A549 (cell line): ENCODE data around the gene KIF4B.

Source experiments
- EP300 ChIP-seq, 2 experiments: fragments of >200 bp; sonication (Bioruptor Twin); formaldehyde crosslinking; IDR thresholded peaks; 2 replicates in 1 of 2; 3 replicates in 1 of 2; pipeline ENCODE4 v1.6.1; 2016 to 2017
- ESRRA ChIP-seq: fragments of 150-350 bp; IDR thresholded peaks from 2 replicates; pipeline ENCODE4 v1.6.1; 2014; ENCODE audit warnings: mild to moderate bottlenecking, low read length, borderline replicate concordance
- GATA3 ChIP-seq: IDR thresholded peaks from 2 replicates; pipeline ENCODE4 v1.6.1; 2012; ENCODE audit warnings: borderline replicate concordance
- JUN ChIP-seq, 2 experiments: fragments of >200 bp; sonication (Bioruptor Twin); formaldehyde crosslinking; IDR thresholded peaks; 2 replicates in 1 of 2; 3 replicates in 1 of 2; pipeline ENCODE4 v1.6.1; 2016 to 2017
- MAFK ChIP-seq: fragments of 450-650 bp; IDR thresholded peaks from 2 replicates; pipeline ENCODE4 v1.6.1; 2014; ENCODE audit not compliant: partially characterized antibody
- POLR2A ChIP-seq: IDR thresholded peaks from 2 replicates; pipeline ENCODE4 v1.6.1; 2012; ENCODE audit warnings: mild to moderate bottlenecking, low read length
- POLR2AphosphoS2 ChIP-seq: conservative IDR thresholded peaks from 2 replicates; pipeline ENCODE4 v1.6.1; 2012; ENCODE audit warnings: low read length, improper control_type of control experiment, inconsistent platforms
- ZSCAN20 ChIP-seq: fragments of 250-450 bp; sonication (Bioruptor Pico); IDR thresholded peaks from 2 replicates; pipeline ENCODE4 v1.8.0; 2022; ENCODE audit warnings: mild to moderate bottlenecking, moderate library complexity
- TF ChIP-seq, protein P1 (sequence below): fragments of 450-650 bp; IDR thresholded peaks from 2 replicates; pipeline ENCODE4 v1.6.1; 2014; ENCODE audit warnings: antibody characterized with exemption
- TF ChIP-seq, protein P2 (sequence below): fragments of >200 bp; sonication (Bioruptor Twin); formaldehyde crosslinking; IDR thresholded peaks from 3 replicates; pipeline ENCODE4 v1.5.1; 2016
- TF ChIP-seq, protein P3 (sequence below): fragments of 150-350 bp; IDR thresholded peaks from 2 replicates; pipeline ENCODE4 v1.6.1; 2014; ENCODE audit warnings: low read depth, mild to moderate bottlenecking, low read length
- TF ChIP-seq, protein P4 (sequence below): fragments of 250-450 bp; sonication (Bioruptor Pico); IDR thresholded peaks from 2 replicates; pipeline ENCODE4 v1.5.0; 2021; ENCODE audit warnings: mild to moderate bottlenecking, moderate library complexity, borderline replicate concordance

DNA sequence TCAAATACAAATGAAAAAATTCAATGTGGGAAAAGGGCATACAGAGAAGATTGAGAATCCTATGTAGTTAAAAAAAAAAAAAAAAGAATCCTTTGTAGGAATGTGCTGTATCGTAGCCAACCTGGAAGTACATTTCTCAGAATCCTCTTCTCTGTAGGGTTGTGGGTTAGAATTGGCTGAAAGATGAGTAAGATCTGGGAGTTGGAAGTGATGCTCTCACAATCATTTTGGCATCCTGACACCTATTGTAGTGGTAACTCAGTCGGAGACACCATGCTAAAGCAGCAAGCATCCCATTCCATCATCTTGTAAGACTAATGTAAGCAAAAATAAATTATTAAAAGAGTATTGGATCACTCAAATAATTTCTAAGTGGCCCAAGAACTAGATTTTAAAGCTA, 42.1 kb upstream of the KIF4B start:
- TF ChIP-seq, protein P1, sequence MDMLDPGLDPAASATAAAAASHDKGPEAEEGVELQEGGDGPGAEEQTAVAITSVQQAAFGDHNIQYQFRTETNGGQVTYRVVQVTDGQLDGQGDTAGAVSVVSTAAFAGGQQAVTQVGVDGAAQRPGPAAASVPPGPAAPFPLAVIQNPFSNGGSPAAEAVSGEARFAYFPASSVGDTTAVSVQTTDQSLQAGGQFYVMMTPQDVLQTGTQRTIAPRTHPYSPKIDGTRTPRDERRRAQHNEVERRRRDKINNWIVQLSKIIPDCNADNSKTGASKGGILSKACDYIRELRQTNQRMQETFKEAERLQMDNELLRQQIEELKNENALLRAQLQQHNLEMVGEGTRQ: no peak
- TF ChIP-seq, protein P2, sequence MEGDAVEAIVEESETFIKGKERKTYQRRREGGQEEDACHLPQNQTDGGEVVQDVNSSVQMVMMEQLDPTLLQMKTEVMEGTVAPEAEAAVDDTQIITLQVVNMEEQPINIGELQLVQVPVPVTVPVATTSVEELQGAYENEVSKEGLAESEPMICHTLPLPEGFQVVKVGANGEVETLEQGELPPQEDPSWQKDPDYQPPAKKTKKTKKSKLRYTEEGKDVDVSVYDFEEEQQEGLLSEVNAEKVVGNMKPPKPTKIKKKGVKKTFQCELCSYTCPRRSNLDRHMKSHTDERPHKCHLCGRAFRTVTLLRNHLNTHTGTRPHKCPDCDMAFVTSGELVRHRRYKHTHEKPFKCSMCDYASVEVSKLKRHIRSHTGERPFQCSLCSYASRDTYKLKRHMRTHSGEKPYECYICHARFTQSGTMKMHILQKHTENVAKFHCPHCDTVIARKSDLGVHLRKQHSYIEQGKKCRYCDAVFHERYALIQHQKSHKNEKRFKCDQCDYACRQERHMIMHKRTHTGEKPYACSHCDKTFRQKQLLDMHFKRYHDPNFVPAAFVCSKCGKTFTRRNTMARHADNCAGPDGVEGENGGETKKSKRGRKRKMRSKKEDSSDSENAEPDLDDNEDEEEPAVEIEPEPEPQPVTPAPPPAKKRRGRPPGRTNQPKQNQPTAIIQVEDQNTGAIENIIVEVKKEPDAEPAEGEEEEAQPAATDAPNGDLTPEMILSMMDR: no peak
- TF ChIP-seq GATA3: no peak
- no peak for TF ChIP-seq EP300 (IDR thresholded peaks at IDR 0.05)
- no peak for TF ChIP-seq ZSCAN20 (CRISPR knock-in tag)
- TF ChIP-seq, protein P3, sequence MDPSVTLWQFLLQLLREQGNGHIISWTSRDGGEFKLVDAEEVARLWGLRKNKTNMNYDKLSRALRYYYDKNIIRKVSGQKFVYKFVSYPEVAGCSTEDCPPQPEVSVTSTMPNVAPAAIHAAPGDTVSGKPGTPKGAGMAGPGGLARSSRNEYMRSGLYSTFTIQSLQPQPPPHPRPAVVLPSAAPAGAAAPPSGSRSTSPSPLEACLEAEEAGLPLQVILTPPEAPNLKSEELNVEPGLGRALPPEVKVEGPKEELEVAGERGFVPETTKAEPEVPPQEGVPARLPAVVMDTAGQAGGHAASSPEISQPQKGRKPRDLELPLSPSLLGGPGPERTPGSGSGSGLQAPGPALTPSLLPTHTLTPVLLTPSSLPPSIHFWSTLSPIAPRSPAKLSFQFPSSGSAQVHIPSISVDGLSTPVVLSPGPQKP: no peak
- TF ChIP-seq MAFK: no peak
- TF ChIP-seq POLR2A: no peak
- no peak for TF ChIP-seq POLR2AphosphoS2
- TF ChIP-seq ESRRA: no peak
- TF ChIP-seq, protein P4, sequence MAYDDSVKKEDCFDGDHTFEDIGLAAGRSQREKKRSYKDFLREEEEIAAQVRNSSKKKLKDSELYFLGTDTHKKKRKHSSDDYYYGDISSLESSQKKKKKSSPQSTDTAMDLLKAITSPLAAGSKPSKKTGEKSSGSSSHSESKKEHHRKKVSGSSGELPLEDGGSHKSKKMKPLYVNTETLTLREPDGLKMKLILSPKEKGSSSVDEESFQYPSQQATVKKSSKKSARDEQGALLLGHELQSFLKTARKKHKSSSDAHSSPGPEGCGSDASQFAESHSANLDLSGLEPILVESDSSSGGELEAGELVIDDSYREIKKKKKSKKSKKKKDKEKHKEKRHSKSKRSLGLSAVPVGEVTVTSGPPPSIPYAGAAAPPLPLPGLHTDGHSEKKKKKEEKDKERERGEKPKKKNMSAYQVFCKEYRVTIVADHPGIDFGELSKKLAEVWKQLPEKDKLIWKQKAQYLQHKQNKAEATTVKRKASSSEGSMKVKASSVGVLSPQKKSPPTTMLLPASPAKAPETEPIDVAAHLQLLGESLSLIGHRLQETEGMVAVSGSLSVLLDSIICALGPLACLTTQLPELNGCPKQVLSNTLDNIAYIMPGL (CRISPR knock-in tag): no peak
- TF ChIP-seq JUN (IDR thresholded peaks at IDR 0.05): no peak
